GM18870 (cell line): Measurements from ENCODE around the gene CFDP1.
"Not testable (repeated sequence)": the region's sequence is repeated elsewhere in the genome, so short reads cannot be mapped to it uniquely, and the experiment has no call there.

Experiments used
- ATAC-seq: cut with Tn5 transposase; IDR thresholded peaks from one replicate; pipeline ENCODE4 v1.9.1; 2021; ENCODE audit warnings: moderate library complexity; ENCODE audit not compliant: unreplicated experiment

The CFDP1 gene

DNA sequence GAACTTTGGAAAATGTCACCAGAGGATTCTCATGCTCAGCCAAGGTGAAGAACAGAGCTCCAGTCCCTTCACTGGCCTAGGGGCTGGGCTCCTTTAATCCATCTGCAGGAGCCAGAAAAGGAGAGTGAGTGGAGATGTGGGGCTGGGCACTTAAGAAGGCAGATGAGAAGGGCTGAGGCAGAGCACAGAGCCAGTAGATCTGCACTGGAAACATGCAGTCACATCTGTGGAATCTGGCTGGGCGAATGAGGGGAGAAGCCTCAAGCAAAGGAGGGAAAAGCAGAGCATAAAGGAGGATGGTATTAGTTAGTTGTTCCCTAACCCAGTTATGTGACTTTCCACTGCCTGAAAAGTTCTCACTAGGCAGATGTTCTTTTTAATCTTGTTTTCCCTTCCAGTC lies 131.5 kb downstream of the CFDP1 start:
- no peak for ATAC-seq

DNA sequence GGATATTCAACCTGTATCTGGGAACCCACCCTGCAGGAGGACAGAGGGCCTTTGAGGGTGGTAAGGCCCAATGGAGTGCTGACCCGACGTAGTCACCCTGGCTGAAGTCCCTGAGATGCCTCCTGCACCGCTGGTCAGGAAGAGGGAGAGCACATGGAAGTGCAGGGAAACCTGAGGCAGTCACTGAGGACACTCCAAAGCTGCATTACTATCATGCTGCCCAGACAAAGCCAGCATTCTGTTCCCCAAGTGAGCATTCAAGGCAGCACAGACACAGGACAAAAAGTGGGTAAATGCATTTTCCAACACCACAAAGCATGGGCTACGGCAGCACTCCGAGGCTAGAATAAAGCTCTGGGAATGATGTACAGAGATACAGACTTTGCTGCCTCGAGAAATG lies 135.0 kb downstream of the CFDP1 start:
- ATAC-seq, result no peak

DNA sequence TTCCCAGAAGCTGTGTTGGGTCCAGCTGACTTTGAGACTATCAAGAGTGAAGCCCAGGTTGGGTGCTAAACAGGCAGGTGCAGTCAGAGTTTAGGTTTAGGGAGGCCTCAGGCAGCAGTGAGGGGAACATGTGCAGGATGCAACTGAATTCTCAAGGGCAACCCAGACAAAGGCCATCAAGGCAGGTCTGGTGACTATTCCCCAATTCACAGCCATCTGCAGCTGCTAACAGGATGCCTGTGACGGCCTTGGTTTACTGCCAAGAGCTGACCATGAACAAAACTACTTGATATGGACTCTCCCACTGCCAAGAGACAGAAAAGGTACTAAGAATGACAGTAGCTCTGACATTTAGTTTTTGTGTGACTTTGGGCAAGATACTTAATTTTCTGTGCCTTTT lies 136.7 kb downstream of the CFDP1 start:
- ATAC-seq, result no peak

- ATAC-seq, result no peak
Measured at GRCh38 chr16:75294773-75295459, 138.4 kb downstream of the CFDP1 start.

- no peak for ATAC-seq
Measured at GRCh38 chr16:75293772-75294171, 139.5 kb downstream of the CFDP1 start.

- ATAC-seq, result no peak
Measured at GRCh38 chr16:75293173-75293572, 140.1 kb downstream of the CFDP1 start.

GRCh38 chr16:75292691-75293090 lies 140.6 kb downstream of the CFDP1 start:
- no peak for ATAC-seq

GRCh38 chr16:75289189-75289588 lies 144.1 kb downstream of the CFDP1 start:
- no peak for ATAC-seq

GRCh38 chr16:75288596-75289120 lies 144.6 kb downstream of the CFDP1 start:
- no peak for ATAC-seq

- no peak for ATAC-seq
Measured at GRCh38 chr16:75288181-75288580, 145.1 kb downstream of the CFDP1 start.

DNA sequence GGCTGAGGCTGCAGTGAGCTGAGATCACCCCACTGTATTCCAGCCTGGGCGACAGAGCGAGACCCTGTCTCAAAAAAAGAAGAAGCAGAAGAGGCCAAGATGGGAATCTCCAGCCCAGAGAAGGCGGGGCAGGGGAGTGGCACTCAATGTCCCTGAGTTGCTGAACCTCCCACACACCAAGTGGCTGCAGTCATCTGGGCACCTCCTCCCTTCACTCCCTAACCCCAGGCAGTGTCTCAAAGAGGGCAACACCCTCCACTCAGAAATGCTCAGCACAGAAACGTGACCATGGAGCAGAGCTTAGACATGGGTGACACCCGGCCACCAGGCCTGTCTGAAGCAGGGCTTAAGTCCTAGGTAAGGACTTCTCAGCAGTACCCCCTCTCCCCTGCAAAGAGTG lies 145.6 kb downstream of the CFDP1 start:
- no peak for ATAC-seq

GRCh38 chr16:75286389-75286788 lies 146.9 kb downstream of the CFDP1 start:
- no peak for ATAC-seq

DNA sequence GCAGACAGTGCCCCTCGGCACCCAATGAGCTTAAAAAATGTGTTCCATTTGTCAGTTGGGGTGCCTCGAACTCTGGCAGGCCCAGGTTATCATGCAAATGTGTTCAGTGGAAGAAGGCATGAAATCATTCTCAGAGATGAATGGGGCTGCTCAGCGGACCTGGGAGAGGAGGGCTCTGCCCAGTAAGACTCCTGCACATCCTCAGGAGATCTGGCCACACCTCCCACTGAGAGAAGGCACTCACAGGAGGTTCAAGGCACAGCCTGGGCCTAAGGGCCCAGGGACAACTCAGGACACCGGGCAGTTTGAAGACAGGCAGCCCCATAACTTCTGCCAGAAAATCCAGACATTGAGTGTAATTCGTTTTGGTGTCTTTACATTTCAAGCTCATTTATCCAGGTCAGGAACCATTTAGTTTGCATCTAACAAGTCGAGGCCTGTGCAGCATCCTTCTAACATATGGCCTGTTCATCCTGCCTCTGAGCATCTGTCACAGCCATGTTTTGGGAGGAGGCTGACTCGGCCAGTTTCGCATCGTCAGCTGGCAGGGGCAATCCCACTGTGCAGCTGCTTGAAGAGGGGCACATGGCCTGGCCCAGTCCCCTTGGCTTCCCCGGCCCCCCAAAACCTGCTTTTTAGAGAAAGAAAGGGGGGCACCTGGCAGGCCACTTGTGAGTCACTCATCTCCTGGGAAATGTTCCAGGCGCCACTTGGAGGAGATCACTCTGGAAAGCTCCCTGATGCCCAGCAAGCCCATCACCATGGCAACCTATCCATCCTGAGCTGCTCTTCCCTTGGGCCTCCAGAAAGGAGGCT lies 150.6 kb downstream of the CFDP1 start:
- no peak for ATAC-seq

- no peak for ATAC-seq
Measured at GRCh38 chr16:75281826-75282225, 151.5 kb downstream of the CFDP1 start.

- ATAC-seq, result not testable (repeated sequence)
Measured at GRCh38 chr16:75281009-75281408, 152.3 kb downstream of the CFDP1 start.

- no peak for ATAC-seq
Measured at GRCh38 chr16:75280331-75280804, 152.9 kb downstream of the CFDP1 start.

- ATAC-seq, result no peak
Measured at GRCh38 chr16:75279305-75279704, 154.0 kb downstream of the CFDP1 start.

GRCh38 chr16:75273054-75273925 lies 160.0 kb downstream of the CFDP1 start:
- ATAC-seq, result no peak

DNA sequence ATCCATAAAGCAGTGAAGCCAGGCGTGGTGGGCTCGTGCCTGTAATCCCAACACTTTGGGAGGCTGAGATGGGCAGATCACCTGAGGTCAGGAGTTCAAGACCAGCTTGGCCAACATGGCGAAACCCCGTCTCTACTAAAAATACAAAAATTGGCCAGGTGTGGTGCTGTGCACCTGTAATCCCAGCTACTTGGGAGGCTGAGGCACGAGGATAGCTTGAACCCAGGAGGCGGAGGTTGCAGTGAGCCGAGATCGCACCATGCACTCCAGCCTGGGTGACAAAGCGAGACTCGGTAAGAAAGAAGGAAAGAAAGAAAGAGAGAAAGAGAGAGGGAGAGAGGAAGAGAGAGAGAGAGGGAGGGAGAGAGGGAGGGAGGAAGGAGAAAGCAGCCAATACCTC lies 160.7 kb downstream of the CFDP1 start:
- not testable (repeated sequence) for ATAC-seq

DNA sequence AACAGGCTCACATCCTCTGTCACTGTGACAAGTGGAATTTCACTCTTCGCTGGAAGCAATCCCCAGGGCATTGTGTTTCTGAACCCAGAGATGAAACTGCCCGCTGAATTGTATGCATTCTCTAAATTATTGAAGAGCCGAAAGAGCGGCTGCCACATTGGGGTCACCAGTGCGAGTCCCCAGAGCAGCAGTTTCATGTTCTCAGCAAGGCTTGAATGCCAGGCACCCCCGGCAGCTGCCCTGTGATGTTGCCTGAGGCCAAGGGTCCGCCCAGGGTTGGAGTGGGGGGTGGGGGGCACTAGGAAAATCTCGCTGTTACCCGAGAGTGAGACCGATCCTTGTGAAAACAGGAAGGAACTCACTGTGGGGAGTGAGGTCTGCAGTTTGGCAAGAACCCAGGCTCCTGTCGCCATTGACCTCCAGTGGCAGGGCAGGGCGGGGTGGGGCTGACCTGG lies 161.2 kb downstream of the CFDP1 start:
- no peak for ATAC-seq
